ENCODE results near the gene TRIM52.

- no peak for TF ChIP-seq CTCF (IDR thresholded peaks at IDR 0.05)
- no peak for TF ChIP-seq MAX (IDR thresholded peaks at IDR 0.05; ENCODE audit: low read depth)
- no peak for TF ChIP-seq POLR2AphosphoS5 (IDR thresholded peaks at IDR 0.05; ENCODE audit: low read depth, low read length)
- no peak for TF ChIP-seq USF2 (IDR thresholded peaks at IDR 0.05; ENCODE audit: borderline replicate concordance, low read depth, low read length)
- TF ChIP-seq RFX5 (IDR thresholded peaks at IDR 0.05; ENCODE audit: low read length) = no peak
- TF ChIP-seq GABPA (IDR thresholded peaks at IDR 0.05; ENCODE audit: low read depth) = no peak
- TF ChIP-seq MEF2A (IDR thresholded peaks at IDR 0.05; ENCODE audit: borderline replicate concordance, low read depth) = no peak
- TF ChIP-seq RXRA (IDR thresholded peaks at IDR 0.05; ENCODE audit: borderline replicate concordance, low read depth) = no peak
- TF ChIP-seq TAF1 (IDR thresholded peaks at IDR 0.05; ENCODE audit: borderline replicate concordance, low read depth, low read length) = no peak
- TF ChIP-seq IRF3 (IDR thresholded peaks at IDR 0.05; ENCODE audit: low read depth, low read length) = no peak
- no peak for TF ChIP-seq JUND (IDR thresholded peaks at IDR 0.05)
- no peak for TF ChIP-seq ZBTB33 (IDR thresholded peaks at IDR 0.05; ENCODE audit: borderline replicate concordance, low read depth)
- no peak for TF ChIP-seq RAD21 (IDR thresholded peaks at IDR 0.05; ENCODE audit: low read length)
Observed at GRCh38 chr5:181282874-181283273, 21.9 kb upstream of the TRIM52 start.

Data from SK-N-SH (cell line).